ENCODE measurements around the gene IFT80. TPM values are rescaled to one million over a fixed set of nuclear protein-coding genes. Genes with fewer than 3 reads are reported as not detected.

The IFT80 gene
- total and polyA plus RNA-seq, 2 donors (not counting 3 experiments of a cell fraction or from before 2014, with no cell fraction given): 7.3 to 22.5 TPM

GRCh38 chr3:160265088-160265487 lies 133.9 kb downstream of the IFT80 start:
- FAIRE-seq: no peak

More at GRCh38 chr3:160265088-160265487, 133.9 kb downstream of the IFT80 start:
- H3K27me3 ChIP-seq (ENCODE audit: control insufficient read depth in 2 of 2, insufficient read depth in 2 of 2, low read length in 2 of 2): no peaks in the 10 kb centered on the region
- TF ChIP-seq JUN (IDR thresholded peaks at IDR 0.05; ENCODE audit: borderline replicate concordance, insufficient read depth, insufficient read length, low read depth) (no peak), CTCF (IDR thresholded peaks at IDR 0.05; ENCODE audit: extremely low read depth in 1 of 2, insufficient read depth in 1 of 2, low read depth in 1 of 2, low read length in 2 of 2) (no peak), POLR2A (IDR thresholded peaks at IDR 0.05; ENCODE audit: low read depth, low read length) (no peak), MAX (IDR thresholded peaks at IDR 0.05; ENCODE audit: insufficient read depth, insufficient read length) (no peak), FOS (IDR thresholded peaks at IDR 0.05; ENCODE audit: borderline replicate concordance, insufficient read depth, low read length) (no peak), EZH2 (IDR thresholded peaks at IDR 0.05; ENCODE audit: borderline replicate concordance, low read depth, low read length, severe bottlenecking) (no peak), MYC (IDR thresholded peaks at IDR 0.05; ENCODE audit: low read depth, low read length) (no peak), POLR2AphosphoS5 (IDR thresholded peaks at IDR 0.05; ENCODE audit: insufficient read depth, low read depth, low read length) (no peak), GATA2 (IDR thresholded peaks at IDR 0.05; ENCODE audit: insufficient read depth, insufficient read length, low read depth, low read length) (no peak)
- H3K4me2 ChIP-seq (ENCODE audit: insufficient read depth, low read length): no peak overlapping the region
- no peak overlapping the region for H3K4me3 ChIP-seq (replicated peaks in 1 of 3; ENCODE audit: insufficient read depth in 1 of 3, low read depth in 1 of 3, low read length in 3 of 3)
- CTCF ChIA-PET: interaction anchor here (1.2 kb wide), 2 partner anchors 8 to 13 kb away, joined by 3 read pairs; no protein-coding TSS in a partner anchor
- H3K79me2 ChIP-seq (ENCODE audit: control insufficient read depth, insufficient read depth, low read length): no peaks in the 10 kb centered on the region
- POLR2A ChIA-PET: no interaction called here
- no peaks in the 10 kb centered on the region for H4K20me1 ChIP-seq (replicated peaks; ENCODE audit: control insufficient read depth, extremely low read depth, insufficient read depth, low read length)
- intact Hi-C loops (cut with micrococcal nuclease): no loop called here
- H2AFZ ChIP-seq (ENCODE audit: low read depth, low read length): no peak overlapping the region
- H3K9me3 ChIP-seq (replicated peaks; ENCODE audit: control insufficient read depth, insufficient read depth, low read length): no peaks in the 10 kb centered on the region
- no peaks in the 10 kb centered on the region for H3K9me1 ChIP-seq (replicated peaks; ENCODE audit: control insufficient read depth, extremely low read depth, insufficient read depth, low read length)
- dilution Hi-C loops (cut with MboI; ENCODE audit: extremely low pct_ligation_motif_present, low sequenced_read_pairs): no loop called here
- no peak overlapping the region for H3K9ac ChIP-seq (replicated peaks; ENCODE audit: extremely low read depth, insufficient read depth, low read length)
- no TSS peak for BruUV-seq (replicated peaks)
- H3K36me3 ChIP-seq (ENCODE audit: control insufficient read depth in 2 of 2, extremely low read depth in 1 of 2, insufficient read depth in 2 of 2, low read length in 2 of 2): no peaks in the 10 kb centered on the region
- no peak overlapping the region for H3K27ac ChIP-seq (ENCODE audit: insufficient read depth, low read depth, low read length)
- no peaks in the 10 kb centered on the region for H3K4me1 ChIP-seq (ENCODE audit: control insufficient read depth, extremely low read depth, insufficient read depth, low read length)
- no peak for DNase-seq (ENCODE audit: low read depth, low spot score)

Measured in endothelial cell of umbilical vein (primary cell).